NT2/D1 (cell line): ENCODE data around the gene CPN1.

Experiments
- SUZ12 ChIP-seq: IDR thresholded peaks from 2 replicates; pipeline ENCODE4 v1.6.1; 2011; ENCODE audit not compliant: insufficient read length, insufficient read depth; ENCODE audit errors: extremely low read depth
- YY1 ChIP-seq: IDR thresholded peaks from 2 replicates; pipeline ENCODE4 v1.6.1; 2011; ENCODE audit not compliant: insufficient read length, insufficient read depth

DNA sequence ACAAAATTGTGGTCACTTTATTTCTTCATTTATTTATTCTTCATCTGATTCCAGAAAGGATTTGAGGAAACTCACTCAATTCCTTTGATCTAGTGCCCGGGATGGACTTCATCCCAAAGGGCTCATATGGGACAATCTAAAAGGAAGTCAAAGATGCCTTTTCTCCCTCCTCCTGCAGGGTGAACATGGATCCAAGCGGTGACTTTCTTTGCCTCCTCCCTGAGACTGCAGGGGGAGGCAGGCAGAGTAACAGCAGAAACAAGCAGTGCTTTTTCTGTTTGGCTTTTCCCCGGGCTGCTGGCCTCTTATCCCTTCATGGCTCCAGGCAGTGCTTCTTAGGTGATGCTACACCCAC, 61.9 kb downstream of the CPN1 start:
- TF ChIP-seq YY1 (no peak), SUZ12 (no peak)
